Measurements from ENCODE around the gene PIM3.

The PIM3 gene

GRCh38 chr22:50009251-50009650, 48.7 kb downstream of the PIM3 start:
- DNase-seq, result no peak

GRCh38 chr22:50009765-50010675, 49.4 kb downstream of the PIM3 start:
- no peak for DNase-seq

DNA sequence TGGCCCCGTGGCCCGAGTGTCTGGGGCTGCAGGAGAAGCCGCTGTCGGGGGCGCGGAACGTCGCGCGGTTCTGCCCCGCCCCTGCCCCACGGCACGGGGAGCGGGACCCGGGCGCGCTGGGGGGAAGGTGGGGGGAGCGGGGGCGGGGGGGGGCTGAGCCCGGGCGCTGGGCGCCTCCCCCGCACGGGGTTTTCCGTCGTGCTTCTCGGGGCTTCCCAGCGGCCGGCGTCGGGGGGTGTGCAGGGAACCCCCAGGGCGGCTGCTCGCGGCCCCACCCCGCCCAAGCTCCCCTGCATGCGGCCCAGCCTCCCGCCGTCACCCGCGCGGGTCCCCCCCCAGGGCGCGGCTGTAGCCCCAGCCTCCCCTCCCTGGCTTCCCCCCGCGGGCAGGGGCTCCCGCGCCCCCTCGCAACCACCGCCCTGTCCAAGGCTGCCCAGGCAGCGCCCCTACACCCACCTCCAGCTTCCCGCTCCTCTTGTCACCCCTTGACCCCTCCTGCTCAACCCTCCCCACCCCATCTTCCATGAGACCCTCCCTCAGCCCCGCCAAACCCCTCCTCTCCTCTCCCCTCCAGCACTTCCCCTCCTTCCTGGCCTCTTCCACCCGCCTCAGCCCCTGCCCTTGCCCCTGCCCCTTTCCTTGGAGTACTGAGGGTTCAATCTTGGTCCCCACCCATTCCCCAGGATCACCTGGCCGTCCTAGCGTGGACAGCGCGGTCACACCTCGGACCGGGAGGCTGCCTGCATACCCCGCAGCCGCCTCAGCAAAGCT, 50.3 kb downstream of the PIM3 start:
- DNase-seq, result no peak

GRCh38 chr22:50011447-50012210, 51.1 kb downstream of the PIM3 start:
- DNase-seq, result no peak

DNA sequence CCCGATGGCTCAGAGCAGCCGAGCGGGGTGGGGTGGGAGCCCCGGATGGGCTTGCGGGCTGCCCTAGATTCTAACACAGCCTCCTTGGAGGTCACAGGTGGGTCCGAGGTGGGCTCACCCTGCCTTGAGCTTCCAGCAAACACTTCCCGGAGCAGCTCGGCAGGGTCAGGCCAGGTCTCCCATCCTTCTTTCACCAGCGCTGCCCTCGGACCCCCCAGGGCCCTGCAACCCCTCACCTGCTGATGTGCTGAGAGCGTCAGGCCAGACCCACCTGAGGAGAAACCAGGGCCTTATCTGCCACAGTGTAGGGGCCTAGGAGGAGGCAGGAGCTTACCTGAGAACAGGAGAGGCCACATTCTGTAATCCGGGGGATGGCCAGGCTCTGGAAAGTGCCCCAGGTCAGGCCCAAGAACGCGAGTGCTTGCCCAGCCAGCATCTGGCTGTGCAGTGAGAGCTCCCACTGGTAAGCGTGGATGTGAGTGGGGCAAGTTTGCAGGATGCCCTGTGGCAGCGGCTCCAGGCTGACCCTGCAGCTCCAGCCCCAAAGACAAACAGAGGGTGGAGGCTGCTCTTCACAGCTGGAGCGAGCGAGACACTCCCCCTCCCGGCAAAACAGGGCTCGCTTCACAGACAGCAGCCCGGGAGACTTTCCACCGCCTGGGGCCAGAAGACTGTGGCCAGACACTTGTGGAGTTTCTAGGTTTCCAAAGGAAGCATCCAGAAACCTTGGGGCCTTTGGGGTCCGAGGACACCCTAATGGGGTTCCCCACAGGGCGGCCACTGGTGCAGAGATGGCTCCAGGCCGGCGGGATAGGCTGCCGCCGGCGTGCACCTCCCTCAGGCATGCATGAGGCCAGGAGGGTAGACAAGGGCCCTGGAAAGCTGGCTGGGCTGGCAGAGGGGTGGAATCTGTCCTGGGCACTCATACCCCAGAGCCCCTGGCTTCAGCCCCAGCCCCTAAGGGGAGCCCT, 51.9 kb downstream of the PIM3 start, which contains the start of gene IL17REL:
Gene IL17REL (minus strand): TSS at position 555 of the 971 bp plus-strand sequence. CDS start 119 bp downstream, at position 436.
- no peak for DNase-seq

All from activated CD4-positive, alpha-beta T cell treated with anti-CD3 and anti-CD28 coated beads, Interleukin-10, Interleukin-2, amounts not matched to agents 100 ng/mL and 50 ng/mL, durations not matched to agents 16 hours and 8 hours (primary cell).